NOMO-1 treated with DMSO at 0.1 percent for 48 hours (cell line): ENCODE results near the gene SNAI3.

ENCODE experiments used
- DNase-seq: peaks from one replicate; lab custom pipeline; 2025; ENCODE audit not compliant: unreplicated experiment; lab: John Stamatoyannopoulos, UW

The SNAI3 gene

GRCh38 chr16:88651989-88652761 lies 34.1 kb downstream of the SNAI3 start:
- no peak for DNase-seq

DNA sequence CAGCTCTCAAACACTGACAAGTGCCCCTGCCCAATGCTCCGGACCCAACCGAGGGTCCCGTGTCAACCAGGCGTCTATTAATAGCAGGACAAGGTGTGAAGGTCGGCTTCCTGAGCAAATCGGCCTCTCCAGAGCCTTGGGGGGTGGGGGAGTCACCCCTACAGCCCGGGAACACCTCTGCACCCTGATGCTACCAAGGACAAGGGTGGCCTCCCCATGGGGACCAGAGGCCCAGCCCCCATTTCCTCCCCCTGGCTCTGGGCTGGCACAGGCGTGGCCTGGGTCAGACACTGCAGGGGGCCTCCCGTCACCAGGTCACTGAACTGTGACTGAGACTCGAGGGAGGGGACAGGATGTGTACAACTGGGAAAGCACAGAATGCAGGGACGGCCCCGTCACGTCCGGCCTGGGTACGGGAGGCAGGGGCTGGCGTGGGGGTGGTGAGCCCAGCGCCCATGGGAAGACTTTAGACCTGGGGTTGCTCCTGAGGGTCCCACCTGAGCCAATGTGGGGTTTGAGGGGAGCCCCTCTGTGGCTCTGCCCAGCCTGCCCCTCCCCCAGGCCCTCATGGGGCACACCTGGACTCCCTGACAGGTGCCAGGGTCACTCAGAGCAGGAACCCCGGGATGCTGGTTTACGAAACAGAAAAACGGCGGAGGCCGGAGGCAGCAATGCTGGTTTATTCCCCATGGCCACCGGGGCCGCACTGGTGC lies 34.9 kb downstream of the SNAI3 start:
- DNase-seq, result no peak

GRCh38 chr16:88650749-88651275 lies 35.5 kb downstream of the SNAI3 start, which contains the start of gene CYBA:
Gene CYBA (minus strand): TSS chr16:88651053. CDS start chr16:88651013, 40 bp downstream.
- peak; percentile 83 for DNase-seq

DNA sequence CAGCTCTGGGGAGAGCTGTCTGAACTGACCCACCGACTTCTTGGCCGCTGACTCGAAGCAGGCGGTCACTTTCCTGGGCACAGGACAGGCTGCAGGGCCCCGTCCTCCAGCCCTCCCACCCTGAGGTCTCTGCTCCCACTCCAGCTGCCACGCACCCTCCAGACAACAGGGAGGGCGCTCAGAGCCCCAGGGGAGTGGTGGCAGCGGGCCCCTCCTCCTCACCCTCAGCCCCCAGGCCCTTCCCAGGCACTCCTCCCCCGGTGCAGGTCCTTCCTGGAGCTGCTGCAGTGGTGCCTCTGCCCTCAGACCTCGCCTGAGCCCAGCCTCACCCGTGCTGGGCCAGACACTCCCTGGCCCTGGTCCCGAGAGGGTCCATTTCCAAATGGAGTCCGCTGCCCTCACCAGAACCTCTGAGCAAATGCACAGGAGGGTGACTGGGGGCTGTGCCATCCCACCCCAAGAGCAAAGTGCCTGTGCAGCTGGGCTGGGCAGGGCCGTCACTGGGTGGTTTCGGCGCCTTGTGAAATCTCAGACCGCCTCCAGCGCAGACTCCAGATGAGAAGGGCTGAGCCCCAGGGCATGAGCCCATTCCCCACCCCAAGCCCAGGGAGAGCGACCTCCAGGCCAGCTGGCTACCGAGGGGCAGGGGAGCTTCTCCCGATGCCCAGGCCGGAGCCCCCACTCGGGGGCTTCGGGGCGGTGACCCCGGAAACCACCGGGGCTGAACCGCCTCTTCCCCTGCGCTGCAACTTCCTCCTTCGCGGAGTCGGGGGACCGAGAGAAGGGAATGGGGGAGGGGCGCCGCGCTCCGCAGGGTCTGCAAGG lies 36.2 kb downstream of the SNAI3 start:
- DNase-seq, result peak; percentile 59

- DNase-seq, result no peak
These were observed 36.9 kb downstream of the SNAI3 start for GRCh38 chr16:88649195-88649923.

GRCh38 chr16:88647178-88648070 lies 38.9 kb downstream of the SNAI3 start:
- DNase-seq, result no peak

GRCh38 chr16:88646345-88647034 lies 39.8 kb downstream of the SNAI3 start:
- DNase-seq, result no peak

DNA sequence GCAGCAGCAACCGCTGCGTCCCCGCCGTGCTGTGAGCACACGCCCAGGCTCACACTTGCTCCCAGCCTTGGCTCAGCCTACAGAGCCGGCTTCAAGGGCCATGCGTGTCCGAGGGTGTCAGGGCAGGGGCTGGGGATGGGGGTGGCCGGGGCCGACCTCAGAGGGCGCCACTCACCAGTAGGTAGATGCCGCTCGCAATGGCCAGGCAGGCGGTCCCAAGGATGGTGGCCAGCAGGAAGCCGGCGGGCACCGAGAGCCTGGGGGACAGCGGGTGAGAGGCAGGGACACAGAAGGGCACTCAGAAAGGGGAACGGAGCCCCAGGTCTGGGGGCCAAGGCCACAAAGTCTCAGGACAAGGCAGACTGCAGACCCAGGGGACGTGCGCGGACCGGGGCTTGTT lies 40.4 kb downstream of the SNAI3 start:
- no peak for DNase-seq

- no peak for DNase-seq
These were observed 40.9 kb downstream of the SNAI3 start for GRCh38 chr16:88645455-88645854.

DNA sequence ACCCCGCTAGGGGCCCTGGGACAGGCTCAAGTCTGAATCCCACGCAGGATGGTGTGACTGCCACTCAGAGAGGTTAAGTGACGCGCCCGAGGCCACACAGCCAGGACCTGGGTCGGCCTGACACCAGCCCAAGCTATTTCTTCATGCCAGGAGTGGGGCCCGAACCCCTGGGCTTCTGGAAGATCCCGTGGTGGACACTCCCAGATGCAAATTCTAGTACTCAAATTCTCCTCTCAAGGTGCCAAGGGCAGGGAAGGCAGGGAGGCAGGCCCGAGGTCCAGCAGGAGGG lies 42.7 kb downstream of the SNAI3 start:
- DNase-seq, result no peak

- DNase-seq, result no peak
These were observed 43.2 kb downstream of the SNAI3 start for GRCh38 chr16:88642881-88643643.

DNA sequence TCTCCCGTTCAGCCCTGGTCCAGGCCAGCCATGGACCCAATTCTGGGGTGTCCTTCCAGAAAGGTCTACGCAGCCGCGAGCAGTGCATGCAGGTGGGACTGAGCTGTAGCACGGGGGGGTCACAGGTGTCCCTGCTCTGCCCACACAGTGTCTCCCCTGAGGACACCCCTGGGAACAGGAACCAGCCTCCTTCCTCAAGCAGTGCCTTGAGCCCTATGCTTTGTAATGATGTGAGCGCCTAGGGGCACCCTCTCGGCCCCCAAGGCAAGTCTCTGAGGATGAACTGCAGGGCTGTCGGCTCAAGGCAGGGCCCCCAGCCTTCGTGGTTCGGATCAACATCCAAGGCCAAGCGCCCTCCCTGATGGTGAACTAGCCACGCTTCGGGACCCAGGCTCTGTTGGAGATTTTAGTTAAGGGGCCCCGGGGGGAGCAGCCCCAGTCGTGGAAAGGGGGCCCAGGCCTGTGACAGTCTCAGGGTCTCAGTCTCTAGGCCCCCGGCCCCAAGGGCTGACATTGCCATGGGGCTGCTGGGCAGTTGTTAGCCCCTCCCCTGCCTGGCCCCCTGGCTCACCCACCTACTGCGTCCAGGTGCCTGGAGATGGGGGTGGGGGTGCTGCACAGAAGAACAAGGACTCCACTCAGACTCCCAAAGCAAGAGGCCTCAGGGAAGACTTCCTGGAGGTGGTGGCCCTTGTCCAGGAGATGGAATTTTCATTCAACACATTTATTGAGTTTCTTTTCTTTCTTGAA lies 45.6 kb downstream of the SNAI3 start:
- no peak for DNase-seq

GRCh38 chr16:88640039-88640495 lies 46.2 kb downstream of the SNAI3 start:
- no peak for DNase-seq

GRCh38 chr16:88639231-88640038 lies 46.9 kb downstream of the SNAI3 start:
- no peak for DNase-seq

DNA sequence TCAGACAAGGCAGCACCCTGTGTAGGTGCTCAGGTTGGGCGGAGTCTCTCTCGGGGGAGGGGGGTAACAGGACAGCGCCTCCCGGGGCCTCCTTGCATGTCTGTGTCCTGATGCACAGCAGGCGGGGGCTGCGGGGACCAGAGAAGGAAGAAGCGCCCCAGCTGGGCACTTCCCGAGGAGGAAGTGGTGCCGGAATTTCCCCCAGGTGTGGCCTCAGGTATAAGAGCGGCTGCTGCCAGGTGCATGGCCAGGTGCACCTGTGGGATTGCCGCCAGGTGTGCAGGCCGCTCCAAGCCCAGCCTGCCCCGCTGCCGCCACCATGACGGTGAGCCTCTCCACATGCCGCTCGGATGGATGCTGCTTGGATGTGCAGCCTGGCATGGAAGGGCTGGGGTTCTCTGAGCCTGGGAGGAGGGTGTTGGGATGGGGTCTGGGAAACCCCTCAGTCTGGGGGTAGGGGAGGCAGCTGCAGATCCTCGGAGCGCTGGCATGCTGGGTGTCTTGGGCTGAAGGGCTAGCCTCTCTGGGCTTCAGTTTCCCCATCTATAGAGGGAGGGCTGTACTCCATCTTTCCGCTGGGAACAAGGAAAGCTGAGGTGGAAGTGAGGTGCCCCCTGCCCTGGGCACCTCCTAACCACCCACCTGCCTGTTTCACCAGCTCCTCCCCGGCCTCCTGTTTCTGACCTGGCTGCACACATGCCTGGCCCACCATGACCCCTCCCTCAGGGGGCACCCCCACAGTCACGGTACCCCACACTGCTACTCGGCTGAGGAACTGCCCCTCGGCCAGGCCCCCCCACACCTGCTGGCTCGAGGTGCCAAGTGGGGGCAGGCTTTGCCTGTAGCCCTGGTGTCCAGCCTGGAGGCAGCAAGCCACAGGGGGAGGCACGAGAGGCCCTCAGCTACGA lies 47.7 kb downstream of the SNAI3 start, which contains the start of gene IL17C:
IL17C (plus strand) TSS at position 250 of the 908 bp plus-strand sequence; CDS start at position 320, 70 bp downstream.
- DNase-seq, result no peak
